Mesenchymal stem cell (in vitro differentiated cells and primary cell): Measurements from ENCODE around the gene CLOCK.

Source experiments
- DNase-seq: peaks from one replicate; pipeline ENCODE4 v3.0.0-alpha.2; 2013
- H2AFZ ChIP-seq: one replicate; pipeline ENCODE4 v1.6.1; 2013; ENCODE audit warnings: low read depth, mild to moderate bottlenecking, control low read depth, inconsistent platforms, low read length, moderate library complexity
- H2AK5ac ChIP-seq: 2 replicates; pipeline ENCODE4 v1.6.1; 2013; ENCODE audit warnings: low read length, moderate library complexity, mild to moderate bottlenecking, inconsistent platforms; ENCODE audit not compliant: severe bottlenecking
- H2BK120ac ChIP-seq: one replicate; pipeline ENCODE4 v1.6.1; 2013; ENCODE audit warnings: low read depth, mild to moderate bottlenecking, inconsistent platforms, low read length, moderate library complexity
- H2BK12ac ChIP-seq, 2 experiments: one replicate each; pipeline ENCODE4 v1.6.1; 2013; ENCODE audit warnings: inconsistent platforms in 2 of 2, low read length in 2 of 2, mild to moderate bottlenecking in 2 of 2, moderate library complexity in 2 of 2, control low read depth in 1 of 2
- H2BK15ac ChIP-seq: one replicate; pipeline ENCODE4 v1.6.1; 2013; ENCODE audit warnings: mild to moderate bottlenecking, low read depth, inconsistent platforms; ENCODE audit not compliant: poor library complexity, severe bottlenecking
- H2BK5ac ChIP-seq: 2 replicates; pipeline ENCODE4 v1.6.1; 2013; ENCODE audit warnings: low read depth, mild to moderate bottlenecking, low read length, control low read depth, inconsistent platforms; ENCODE audit not compliant: poor library complexity, severe bottlenecking
- H3K14ac ChIP-seq, 2 experiments: one replicate each; pipeline ENCODE4 v1.6.1; 2013; ENCODE audit warnings: inconsistent platforms in 2 of 2, low read length in 2 of 2, control low read depth in 1 of 2, mild to moderate bottlenecking in 1 of 2, moderate library complexity in 1 of 2
- H3K18ac ChIP-seq, 2 experiments: one replicate each; pipeline ENCODE4 v1.6.1; 2013; ENCODE audit warnings: inconsistent platforms in 2 of 2, low read length in 2 of 2, control low read depth in 1 of 2, low read depth in 1 of 2, mild to moderate bottlenecking in 1 of 2
- H3K23ac ChIP-seq, 2 experiments: one replicate each; pipeline ENCODE4 v1.6.1; 2013; ENCODE audit warnings: inconsistent platforms in 2 of 2, low read length in 2 of 2, mild to moderate bottlenecking in 2 of 2, moderate library complexity in 2 of 2, control low read depth in 1 of 2
- H3K27ac ChIP-seq: 2 replicates; pipeline ENCODE4 v1.5.1; 2013; ENCODE audit warnings: mild to moderate bottlenecking, moderate library complexity, low read length, control low read depth, inconsistent platforms; ENCODE audit not compliant: poor library complexity, severe bottlenecking
- H3K27me3 ChIP-seq, 2 experiments: 2 replicates each; pipeline versions ENCODE4 v1.6.1 to v1.7.0; 2013; ENCODE audit warnings: low read length in 2 of 2, mild to moderate bottlenecking in 2 of 2, moderate library complexity in 2 of 2, control low read depth in 1 of 2, inconsistent platforms in 1 of 2; ENCODE audit not compliant: control insufficient read depth in 1 of 2, insufficient read depth in 1 of 2
- H3K36me3 ChIP-seq, 2 experiments: 2 replicates each; pipeline versions ENCODE4 v1.6.1 to v1.7.0; 2013; ENCODE audit warnings: low read length in 2 of 2, control low read depth in 1 of 2, inconsistent platforms in 1 of 2, low read depth in 1 of 2, mild to moderate bottlenecking in 1 of 2; ENCODE audit not compliant: insufficient read depth in 2 of 2, control insufficient read depth in 1 of 2
- H3K4ac ChIP-seq, 2 experiments: one replicate each; pipeline ENCODE4 v1.6.1; 2013; ENCODE audit warnings: inconsistent platforms in 2 of 2, low read length in 2 of 2, mild to moderate bottlenecking in 2 of 2, moderate library complexity in 2 of 2, control low read depth in 1 of 2, low read depth in 1 of 2
- H3K4me1 ChIP-seq: 2 replicates; pipeline ENCODE4 v1.6.1; 2013; ENCODE audit warnings: low read depth, low read length, control low read depth; ENCODE audit not compliant: control insufficient read depth, insufficient read depth
- H3K4me2 ChIP-seq: 2 replicates; pipeline ENCODE4 v1.6.1; 2013; ENCODE audit warnings: low read length, mild to moderate bottlenecking, inconsistent platforms; ENCODE audit not compliant: poor library complexity, severe bottlenecking
- H3K4me3 ChIP-seq, 2 experiments: 2 replicates each; pipeline versions ENCODE4 v1.5.1 to v1.7.0; 2013; ENCODE audit warnings: low read length in 2 of 2, mild to moderate bottlenecking in 2 of 2, control low read depth in 1 of 2, low read depth in 1 of 2; ENCODE audit not compliant: insufficient read depth in 1 of 2
- H3K79me1 ChIP-seq: replicated peaks from 2 replicates; pipeline ENCODE4 v1.6.1; 2013; ENCODE audit warnings: mild to moderate bottlenecking, control low read depth, low read length, inconsistent platforms; ENCODE audit not compliant: poor library complexity, severe bottlenecking
- H3K9ac ChIP-seq: 2 replicates; pipeline ENCODE4 v1.7.0; 2013; ENCODE audit warnings: mild to moderate bottlenecking, low read length, moderate library complexity
- H3K9me3 ChIP-seq: 2 replicates; pipeline ENCODE4 v1.7.0; 2013; ENCODE audit warnings: mild to moderate bottlenecking, low read length; ENCODE audit not compliant: control insufficient read depth
- H4K8ac ChIP-seq: one replicate; pipeline ENCODE4 v1.6.1; 2013; ENCODE audit warnings: inconsistent platforms, mild to moderate bottlenecking, low read length, moderate library complexity
- H4K91ac ChIP-seq: one replicate; pipeline ENCODE4 v1.6.1; 2013; ENCODE audit warnings: mild to moderate bottlenecking, low read length, inconsistent platforms
- WGBS: methylation state at CpG from one replicate; pipeline ENCODE4 v1.1.7; 2013; ENCODE audit warnings: mixed read lengths; 5-methylcytosine and 5-hydroxymethylcytosine counted together

The CLOCK gene

GRCh38 chr4:55386073-55386472 is 160.6 kb downstream of the CLOCK start:
- Histone ChIP-seq H2BK12ac (no peak overlapping the region), H3K9me3 (no peaks in the 10 kb centered on the region), H3K27ac (no peak overlapping the region), H2AFZ (no peak overlapping the region), H3K4ac (no peak overlapping the region), H4K8ac (peak overlapping the region; percentile 1), H3K23ac (no peak overlapping the region), H2BK15ac (no peak overlapping the region), H3K36me3 (peaks cover 0 to 2% of the 10 kb centered on the region in 2 experiments), H3K9ac (no peak overlapping the region), H2AK5ac (no peak overlapping the region), H3K18ac (no peak overlapping the region), H4K91ac (no peak overlapping the region), H2BK120ac (no peak overlapping the region), H2BK5ac (no peak overlapping the region), H3K4me3 (no peak overlapping the region), H3K4me2 (no peak overlapping the region), H3K27me3 (no peaks in the 10 kb centered on the region), H3K4me1 (peaks cover 3% of the 10 kb centered on the region), H3K14ac (no peak overlapping the region), H3K79me1 (no peaks in the 10 kb centered on the region)
- DNase-seq = peak; percentile 38

DNA sequence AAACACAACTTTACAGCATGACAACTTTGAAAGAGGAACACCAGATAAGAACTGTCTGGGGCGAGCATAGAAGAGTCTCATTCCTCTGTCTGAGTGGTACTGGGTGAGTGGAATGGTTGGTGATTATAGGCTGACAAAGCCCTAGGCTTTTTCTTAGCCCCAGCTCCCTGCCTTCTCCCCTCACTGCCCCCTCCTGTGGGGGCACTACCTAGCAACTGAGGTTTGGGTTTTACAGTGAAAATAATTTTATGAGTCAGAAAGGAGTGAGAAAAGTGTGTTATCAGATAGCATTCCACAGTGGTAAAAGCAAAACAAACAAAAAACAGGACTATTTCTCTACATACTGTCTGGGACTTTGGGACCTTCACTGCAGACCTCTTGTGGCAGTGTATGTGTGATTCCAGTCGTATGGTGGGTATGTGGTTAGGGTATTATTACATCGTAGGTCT is 161.5 kb downstream of the CLOCK start:
- H3K4me3 ChIP-seq = no peak overlapping the region

DNA sequence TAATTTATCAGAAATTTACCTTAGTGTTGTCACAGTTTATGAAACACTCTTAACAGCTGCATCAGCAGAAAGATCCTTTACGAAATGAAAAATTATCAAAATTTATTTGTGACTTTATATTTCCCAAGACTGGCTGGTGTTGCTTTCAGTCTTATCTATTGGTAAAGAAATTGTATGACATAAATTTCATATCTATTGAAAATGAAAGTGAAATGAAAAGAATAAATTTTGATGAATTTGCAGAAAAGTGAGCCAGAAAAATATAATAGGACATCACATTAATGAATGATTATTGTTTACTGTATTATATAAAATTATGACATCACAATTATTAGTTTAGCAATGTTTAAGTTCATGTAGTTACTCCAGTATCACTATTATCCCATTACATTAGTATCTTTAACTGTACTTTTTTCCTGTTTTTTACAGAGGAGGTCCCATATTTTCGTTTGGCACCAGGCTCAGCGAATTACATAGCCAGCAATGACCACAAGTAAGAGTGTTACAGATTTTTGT is 164.2 kb downstream of the CLOCK start:
- DNase-seq = no peak
- Histone ChIP-seq H2BK5ac (no peak overlapping the region), H3K79me1 (no peaks in the 10 kb centered on the region), H3K4ac (no peak overlapping the region), H3K18ac (no peak overlapping the region), H2BK12ac (no peak overlapping the region), H3K14ac (no peak overlapping the region), H3K9ac (no peak overlapping the region), H3K9me3 (no peaks in the 10 kb centered on the region), H2AFZ (no peak overlapping the region), H3K4me1 (peaks cover 3% of the 10 kb centered on the region), H3K4me2 (no peak overlapping the region), H2AK5ac (no peak overlapping the region), H4K8ac (no peak overlapping the region), H3K36me3 (peaks cover 0 to 2% of the 10 kb centered on the region in 2 experiments), H4K91ac (no peak overlapping the region), H3K4me3 (no peak overlapping the region), H3K27me3 (no peaks in the 10 kb centered on the region), H2BK120ac (no peak overlapping the region), H2BK15ac (no peak overlapping the region), H3K27ac (no peak overlapping the region), H3K23ac (no peak overlapping the region)
- 88% methylated on average over 2 of the region's 3 CpGs for WGBS

More for the DNA sequence above, 161.5 kb downstream of the CLOCK start:
- Histone ChIP-seq H2AK5ac (no peak overlapping the region), H3K4me2 (no peak overlapping the region), H3K36me3 (peaks cover 0 to 2% of the 10 kb centered on the region in 2 experiments), H3K18ac (no peak overlapping the region), H3K9ac (no peak overlapping the region), H3K4me1 (peaks cover 3% of the 10 kb centered on the region), H2BK5ac (no peak overlapping the region), H3K9me3 (no peaks in the 10 kb centered on the region), H3K14ac (no peak overlapping the region), H4K91ac (no peak overlapping the region), H4K8ac (no peak overlapping the region), H2BK15ac (no peak overlapping the region), H3K27me3 (no peaks in the 10 kb centered on the region), H3K27ac (no peak overlapping the region), H3K79me1 (no peaks in the 10 kb centered on the region), H2AFZ (no peak overlapping the region), H3K23ac (no peak overlapping the region), H3K4ac (no peak overlapping the region), H2BK12ac (no peak overlapping the region), H2BK120ac (no peak overlapping the region)
- 64% methylated on average over 3 of the region's 3 CpGs for WGBS
- peak; percentile 22 for DNase-seq

DNA sequence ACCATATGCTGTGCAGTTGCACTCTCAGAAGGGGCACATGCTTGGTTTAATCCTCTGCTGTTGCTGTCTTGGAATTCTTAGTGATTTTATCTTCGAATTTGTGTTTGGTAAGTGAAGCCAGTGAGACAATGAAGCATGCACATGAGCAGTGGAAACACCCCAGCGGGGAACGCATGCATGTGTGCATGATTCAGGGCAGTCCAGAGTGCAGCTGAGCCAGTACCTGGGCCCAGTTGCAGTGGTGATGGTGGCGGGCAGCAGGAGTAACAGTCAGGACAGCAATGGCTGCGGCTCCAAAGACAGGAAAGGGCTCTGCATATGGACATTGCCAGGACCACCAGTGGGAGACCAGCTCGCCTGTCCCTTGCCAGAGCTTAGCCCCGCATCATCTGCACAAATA is 165.2 kb downstream of the CLOCK start:
- Histone ChIP-seq H3K4me2 (no peak overlapping the region), H3K4ac (no peak overlapping the region), H2BK12ac (no peak overlapping the region), H2BK15ac (no peak overlapping the region), H3K36me3 (peaks cover 0 to 2% of the 10 kb centered on the region in 2 experiments), H4K91ac (no peak overlapping the region), H3K9ac (no peak overlapping the region), H3K9me3 (no peaks in the 10 kb centered on the region), H3K4me1 (peaks cover 3% of the 10 kb centered on the region), H2BK5ac (no peak overlapping the region), H2BK120ac (no peak overlapping the region), H3K27me3 (no peaks in the 10 kb centered on the region), H3K4me3 (no peak overlapping the region), H3K27ac (no peak overlapping the region), H3K79me1 (no peaks in the 10 kb centered on the region), H3K18ac (no peak overlapping the region), H4K8ac (peak overlapping the region; percentile 32), H3K23ac (no peak overlapping the region), H2AFZ (no peak overlapping the region), H2AK5ac (no peak overlapping the region), H3K14ac (no peak overlapping the region)
- DNase-seq = no peak
- WGBS = 89% methylated on average over 5 of the region's 7 CpGs
